HG02642 (cell line): ENCODE measurements around the gene SOX12.

ENCODE experiments used
- ATAC-seq: cut with Tn5 transposase; IDR thresholded peaks from one replicate; pipeline ENCODE4 v1.9.1; 2021; ENCODE audit warnings: mild to moderate bottlenecking; ENCODE audit not compliant: unreplicated experiment, poor library complexity

The SOX12 gene

DNA sequence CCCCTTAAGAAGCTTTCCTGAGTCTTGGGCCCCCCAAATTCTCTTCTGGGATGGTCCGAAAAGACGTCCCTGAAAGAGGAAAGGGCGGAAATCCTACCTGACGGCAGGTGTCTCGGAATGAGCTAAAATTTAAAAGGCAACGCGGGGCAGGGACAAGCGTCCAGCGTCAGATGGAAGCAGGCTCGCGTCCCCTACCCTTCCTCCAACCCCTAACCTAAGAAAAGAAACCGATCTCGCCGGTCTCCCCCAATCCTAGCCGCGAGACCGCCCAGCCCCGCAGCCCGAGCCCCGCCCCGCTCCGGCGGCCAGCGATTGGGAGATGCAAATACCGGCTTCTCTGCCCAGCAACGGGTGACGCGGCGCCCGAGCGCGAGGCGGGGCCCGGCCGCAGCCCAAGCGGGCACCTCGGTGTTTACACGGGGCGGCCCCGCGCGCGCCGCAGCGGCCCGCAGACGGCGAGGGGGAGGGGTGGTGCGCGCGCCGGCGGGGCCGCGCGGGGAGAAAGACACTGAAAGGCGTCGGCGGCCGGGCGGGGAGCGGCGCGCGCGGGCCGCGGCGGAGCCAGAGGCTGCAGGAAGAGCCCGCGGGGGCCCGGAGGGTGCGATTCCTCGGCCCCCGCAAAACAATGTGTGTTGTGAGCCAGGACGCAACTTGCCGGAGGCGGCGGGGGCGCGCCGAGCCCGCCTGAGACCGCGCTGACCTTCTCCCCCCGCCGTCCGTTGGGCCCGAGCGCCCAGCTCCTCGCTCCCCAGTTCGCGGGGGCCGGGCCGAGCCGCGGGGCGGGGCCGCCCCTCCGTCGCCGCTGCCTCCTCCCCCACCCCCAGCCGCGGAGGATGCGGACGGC, at the start of gene SOX12:
TSS of gene SOX12 (plus strand) at position 508 of the 844 bp plus-strand sequence. CDS start 373 bp downstream, outside the sequence.
- ATAC-seq: peak; percentile 80

DNA sequence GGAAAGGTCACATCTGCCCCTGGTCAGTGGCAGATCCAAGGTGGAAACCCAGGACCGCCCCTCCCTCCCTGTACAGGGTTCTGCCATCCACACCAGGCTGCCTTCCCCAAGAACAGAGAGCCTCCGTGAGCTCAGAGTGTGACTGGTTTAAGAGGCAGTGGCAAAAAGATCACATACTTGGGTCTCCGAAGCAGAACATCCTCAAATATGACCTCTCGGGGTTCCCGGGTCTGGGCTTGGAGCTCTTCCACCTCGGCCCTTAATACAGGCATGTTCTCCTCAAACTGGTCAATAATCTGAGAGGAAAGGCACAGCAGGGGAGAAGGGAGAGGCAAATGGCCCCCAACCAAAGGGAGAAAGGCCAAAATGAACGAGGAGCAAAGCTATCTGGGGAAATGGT, 49.6 kb upstream of the SOX12 start:
- no peak for ATAC-seq

DNA sequence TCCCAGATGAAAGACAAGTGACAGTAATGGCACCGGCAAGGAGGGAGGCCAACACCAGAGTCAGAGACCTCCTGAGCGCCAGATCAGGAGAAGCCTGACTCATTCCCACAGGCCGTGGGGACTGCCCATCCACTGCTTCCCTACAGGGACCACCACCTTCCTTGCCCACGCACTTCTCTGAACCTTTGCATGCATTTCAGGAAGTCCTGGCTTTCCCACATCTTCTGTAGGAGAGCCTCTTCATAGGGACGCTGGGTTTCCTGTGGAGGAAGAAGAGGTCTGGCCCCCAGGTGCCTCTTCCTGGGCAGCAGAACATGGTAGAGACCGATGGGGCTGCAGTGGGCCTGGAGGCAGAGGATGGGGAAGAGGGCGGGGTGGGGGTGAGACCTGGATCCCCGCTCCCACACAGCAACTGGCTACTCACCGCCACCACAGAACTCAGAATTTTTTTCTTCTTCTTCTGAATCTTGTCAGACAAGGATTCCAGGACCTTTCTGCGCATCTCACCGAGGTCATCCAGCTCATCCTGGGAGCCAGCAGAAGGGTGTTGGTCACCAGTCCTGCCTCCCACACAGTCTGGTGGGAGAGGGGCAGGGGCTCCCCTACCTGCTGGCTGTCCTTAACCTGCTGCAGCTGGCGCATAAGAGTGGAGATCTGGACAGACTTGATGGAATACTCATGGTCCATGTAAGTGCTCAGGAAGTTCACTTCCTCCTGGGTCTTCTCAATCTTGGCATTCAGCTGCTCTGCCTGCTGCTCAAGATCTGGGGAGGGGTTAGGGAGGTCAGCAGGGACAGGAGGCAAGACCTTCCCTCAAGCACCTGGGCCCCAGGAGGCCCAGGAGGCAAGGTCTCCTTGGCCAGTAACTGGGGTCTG, 48.5 kb upstream of the SOX12 start:
- no peak for ATAC-seq

DNA sequence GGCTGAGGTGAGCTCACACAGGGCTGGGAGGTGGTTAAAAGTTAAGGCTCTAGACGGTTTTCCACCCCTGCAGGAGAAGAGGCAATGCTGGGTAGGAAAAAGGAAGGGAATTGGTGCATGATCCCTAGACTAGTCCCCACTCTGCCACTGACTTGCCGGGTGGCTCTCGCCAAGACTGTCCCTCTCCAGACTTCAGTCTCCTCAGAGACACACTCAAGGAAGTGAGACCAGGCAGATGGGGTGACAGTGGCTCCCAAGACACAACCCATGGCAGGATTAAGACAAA, 47.9 kb upstream of the SOX12 start:
- ATAC-seq: no peak

DNA sequence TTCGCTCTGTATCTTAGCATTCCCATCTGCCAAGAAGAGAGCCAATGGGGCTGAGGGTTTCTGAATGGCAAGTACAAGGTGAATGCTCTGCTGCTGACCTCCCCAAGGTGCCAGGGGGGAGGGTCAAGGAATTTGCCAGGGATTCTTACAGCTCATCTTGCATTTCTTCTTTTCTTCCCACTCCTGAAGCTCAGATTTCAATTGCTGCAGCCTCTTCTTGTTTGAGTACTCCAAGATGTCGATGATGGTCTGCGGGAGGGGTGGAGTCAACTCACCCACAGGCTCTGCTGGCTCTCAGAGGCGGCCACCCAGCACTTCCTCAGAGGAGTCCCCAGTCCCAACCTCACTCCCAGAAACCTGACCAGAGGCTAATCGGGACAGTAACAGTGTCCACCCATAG, 47.2 kb upstream of the SOX12 start:
- no peak for ATAC-seq

DNA sequence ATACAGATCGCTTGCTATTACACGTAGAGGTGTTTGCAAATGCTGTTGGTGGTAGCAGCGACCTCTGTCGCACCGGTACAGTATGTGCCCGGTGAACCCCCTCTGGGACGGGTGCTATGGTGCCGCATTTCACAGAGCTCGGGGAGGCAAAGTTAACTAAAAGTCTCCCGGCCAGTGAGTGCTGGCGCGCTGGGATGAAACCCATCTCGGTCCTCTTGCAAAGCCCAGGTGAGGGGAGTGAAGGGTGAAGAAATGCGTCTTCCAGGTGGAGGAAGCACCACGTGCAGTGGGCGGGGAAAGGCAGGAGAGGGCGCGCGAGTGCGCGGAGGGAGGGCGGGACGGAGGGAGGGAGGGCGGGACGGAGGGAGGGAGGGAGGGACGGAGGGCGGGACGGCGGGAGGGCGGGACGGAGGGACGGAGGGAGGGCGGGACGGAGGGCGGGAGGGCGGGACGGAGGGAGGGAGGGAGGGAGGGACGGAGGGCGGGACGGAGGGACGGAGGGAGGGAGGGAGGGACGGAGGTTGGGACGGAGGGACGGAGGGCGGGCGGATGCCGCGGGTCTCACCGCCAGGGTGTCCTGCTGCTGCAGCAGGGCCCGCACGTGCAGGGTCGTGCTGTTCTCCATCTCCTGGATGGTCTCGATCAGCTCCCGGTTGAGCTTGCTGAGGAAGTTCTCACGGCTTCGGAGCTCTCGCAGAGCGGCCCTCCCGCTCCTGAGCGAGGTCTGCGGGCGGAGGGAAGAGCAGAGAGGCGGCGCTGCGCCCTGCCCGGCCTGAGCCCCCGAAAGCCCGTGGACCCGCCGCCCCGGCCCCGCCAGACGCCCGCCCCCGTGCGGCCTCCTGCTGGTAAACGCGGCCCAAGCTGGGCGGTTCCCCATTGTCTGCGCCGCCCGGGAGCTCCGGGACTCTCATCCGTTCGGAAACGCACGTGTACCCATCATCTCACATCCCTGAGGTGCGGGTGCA, 46.5 kb upstream of the SOX12 start:
- no peak for ATAC-seq

DNA sequence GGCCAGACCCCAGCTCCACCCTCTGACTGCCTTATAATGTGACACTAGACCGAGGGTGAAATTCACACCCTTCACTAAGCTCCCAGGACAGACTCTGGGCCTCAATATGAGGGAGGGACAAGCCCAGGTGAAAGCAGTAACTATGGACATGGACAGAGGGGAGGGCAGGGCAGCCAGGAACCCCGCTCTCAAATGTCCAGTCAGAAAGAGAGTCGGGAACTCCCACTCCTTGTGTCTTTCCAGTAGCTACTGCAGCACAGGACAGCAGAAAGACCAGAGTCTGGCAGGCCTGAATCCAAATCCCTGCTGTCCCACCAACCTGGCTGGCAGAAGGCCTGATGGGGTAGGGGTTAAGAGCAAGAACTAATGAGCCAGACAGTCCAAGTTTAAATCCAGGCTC, 41.2 kb upstream of the SOX12 start:
- ATAC-seq: no peak

DNA sequence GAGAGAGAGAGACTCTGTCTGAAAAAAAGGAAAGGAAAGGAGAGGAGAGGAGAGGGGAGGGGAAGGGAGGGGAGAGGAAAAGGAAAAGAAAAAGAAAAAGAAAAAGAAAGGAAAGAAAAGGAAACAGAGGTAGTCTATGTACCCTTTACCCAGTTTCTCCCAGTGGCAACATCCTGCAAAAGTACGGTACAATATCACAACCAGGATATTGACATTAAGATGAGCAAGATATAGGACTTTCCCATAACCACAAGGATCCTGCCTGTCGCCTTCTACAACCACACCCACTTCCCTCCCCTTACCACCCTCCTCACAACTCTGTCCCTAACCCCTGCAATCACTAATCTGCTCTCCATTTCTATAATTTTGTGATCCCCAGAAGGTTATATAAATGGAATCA, 38.8 kb upstream of the SOX12 start:
- ATAC-seq: no peak

DNA sequence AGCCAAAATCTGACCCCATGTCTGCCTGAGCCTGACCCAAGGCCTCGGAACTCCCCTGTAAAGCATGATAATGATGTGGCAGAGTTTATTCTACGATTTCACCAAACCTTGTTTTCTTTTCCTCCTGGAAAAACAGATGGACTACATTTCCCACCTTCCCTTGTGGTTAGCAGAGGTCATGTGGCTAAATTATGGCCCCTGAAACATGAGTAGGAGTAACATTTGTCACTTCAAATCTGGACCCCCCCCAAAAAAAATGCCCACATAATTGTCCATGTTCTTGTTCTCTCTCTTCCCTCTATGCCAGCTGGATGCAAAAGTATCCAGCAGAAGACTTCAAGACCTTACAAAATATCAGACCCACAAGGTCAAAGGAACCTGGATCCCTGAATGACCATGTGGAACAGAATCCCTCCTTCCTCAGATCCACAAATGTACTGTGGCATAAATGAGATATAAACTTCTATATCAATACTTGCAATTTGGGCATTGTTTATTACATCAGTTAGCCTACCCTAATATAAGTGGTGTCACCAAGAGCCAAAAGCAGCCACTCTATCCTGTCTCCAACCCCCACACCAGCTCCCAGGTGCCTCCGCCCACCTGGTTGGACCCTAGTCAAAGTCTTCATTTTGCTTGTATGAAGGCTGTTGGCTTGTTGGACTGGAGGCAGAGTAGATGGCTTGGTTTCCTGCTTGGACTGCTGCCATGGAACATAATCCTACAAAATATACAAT, 36.2 kb upstream of the SOX12 start:
- ATAC-seq: no peak

DNA sequence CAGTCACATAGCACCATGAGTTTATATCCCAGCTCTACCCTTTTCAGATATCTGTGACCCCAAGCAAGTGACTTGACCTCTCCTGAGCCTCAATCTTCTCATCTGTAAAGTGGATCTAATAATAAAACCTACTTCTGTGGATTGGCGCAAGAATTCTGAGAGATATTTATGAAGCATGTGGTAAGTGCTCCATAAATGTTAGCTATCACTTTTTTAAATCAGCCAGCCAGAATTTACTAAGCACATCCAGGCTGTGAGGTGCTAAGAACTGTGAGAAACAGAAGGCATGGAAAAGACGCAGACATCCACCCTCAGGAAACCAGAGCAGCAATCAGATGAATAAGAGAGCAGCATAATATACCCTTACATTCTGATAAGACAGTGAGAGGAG, 35.7 kb upstream of the SOX12 start:
- ATAC-seq: no peak

DNA sequence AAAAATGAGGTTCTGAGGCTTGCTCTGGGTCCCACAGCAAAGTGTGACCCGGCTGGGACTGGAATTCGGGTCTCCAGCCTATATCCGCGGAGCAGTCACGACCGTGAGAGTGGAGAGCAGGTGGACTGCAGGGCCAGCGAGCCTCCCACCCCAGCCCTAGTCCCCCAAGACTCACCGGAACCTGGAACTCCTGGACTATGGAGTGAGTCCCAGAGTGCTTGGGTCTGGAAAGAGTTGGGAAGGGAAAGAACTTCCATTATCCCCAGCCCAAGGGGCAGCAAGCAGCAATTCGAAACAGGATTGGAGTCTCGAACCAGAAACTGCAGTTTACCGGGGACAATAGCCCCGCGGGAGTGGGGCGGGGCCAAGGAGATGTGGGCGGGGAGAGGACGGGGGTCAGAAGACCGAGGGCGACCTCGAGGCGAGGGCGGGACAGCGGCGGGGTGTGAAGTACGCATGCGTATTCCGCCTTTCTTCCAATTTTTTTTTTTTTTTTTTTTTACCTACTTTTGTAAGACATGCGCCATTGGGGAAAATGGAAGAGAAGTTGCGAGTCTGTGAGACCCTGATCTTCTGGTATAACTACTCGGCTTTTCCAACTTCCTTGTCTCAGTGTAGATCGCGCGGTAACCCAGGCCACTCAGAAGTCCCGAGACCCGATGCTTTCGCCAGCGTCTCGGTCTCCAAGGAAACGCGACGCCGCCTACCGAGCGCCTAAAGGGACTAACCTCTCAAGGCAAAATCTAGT, 35.1 kb upstream of the SOX12 start, which contains the start of gene C20orf96:
TSS of gene C20orf96 (minus strand) at position 667 of the 748 bp plus-strand sequence. CDS start at position 527, 140 bp downstream.
- ATAC-seq: peak; percentile 87

DNA sequence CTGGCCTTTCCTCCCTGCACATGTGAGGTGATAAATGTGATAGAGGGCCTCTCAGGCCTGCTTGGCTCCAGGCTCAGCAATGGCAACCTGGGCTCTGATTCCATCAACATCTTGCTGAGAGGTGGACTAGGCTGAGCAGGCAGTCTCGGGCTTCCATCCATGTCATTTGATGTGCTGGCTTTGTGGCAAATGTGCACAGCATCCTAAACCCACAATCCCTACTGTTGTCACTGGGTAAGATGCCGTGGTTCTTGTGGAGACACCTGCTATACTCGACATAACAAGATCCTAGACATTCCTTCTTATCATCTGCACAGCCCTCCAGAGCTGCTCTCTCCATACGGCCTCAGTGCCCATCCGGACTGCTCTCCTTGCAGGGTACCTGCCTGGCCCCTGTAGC, 30.8 kb upstream of the SOX12 start:
- no peak for ATAC-seq

DNA sequence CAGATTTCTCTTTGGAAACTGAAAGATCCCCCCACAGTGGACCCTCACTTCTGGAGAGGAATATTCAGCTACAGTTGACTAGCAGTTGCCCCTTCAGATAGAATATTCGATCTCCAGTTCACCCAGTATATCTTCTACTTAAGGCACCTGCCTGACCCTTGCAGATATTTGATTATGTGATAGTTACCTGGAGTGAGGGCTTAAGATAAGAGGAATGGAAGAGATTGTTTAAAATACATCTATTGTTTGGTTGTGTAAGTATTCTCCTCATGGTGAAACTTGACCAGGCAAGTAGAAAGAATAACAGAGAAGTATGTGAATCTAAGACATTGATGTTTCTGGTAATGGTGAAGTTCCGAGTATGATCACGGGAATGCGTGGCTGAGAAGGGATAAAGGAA, 29.5 kb upstream of the SOX12 start:
- ATAC-seq: no peak

DNA sequence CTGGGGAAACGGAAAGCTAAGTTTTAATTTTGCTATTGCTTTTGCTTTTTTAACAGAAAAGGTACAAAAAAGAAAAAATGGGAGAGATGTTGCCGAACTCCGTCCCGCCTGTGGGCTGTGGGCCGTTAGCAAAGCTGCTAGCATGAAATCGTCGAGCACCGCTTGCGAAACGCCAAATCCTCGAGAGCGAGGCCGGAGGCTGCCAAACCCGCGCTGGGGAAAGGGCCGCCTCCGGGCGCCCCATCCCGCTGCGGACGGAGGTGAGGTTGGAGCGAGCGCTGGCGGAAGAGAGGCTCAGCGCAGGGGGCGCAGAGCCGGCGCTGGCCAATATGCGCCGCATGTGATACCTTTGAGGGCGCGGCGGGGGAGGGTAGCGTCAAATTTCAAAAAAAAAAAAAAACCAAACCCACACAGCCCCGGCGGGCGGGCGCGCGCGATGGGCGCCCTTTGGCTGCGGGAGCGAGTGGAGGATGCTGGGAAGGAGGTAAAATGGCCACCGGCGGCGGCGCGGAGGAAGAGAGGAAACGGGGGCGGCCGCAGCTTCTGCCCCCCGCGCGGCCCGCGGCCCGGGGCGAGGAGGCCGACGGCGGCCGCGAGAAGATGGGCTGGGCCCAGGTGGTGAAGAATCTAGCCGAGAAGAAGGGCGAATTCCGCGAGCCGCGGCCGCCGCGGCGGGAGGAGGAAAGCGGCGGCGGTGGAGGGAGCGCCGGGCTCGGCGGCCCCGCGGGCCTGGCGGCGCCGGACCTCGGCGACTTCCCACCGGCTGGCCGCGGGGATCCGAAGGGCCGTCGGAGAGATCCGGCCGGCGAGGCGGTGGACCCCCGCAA, 28.0 kb upstream of the SOX12 start, which contains the start of gene ZCCHC3:
TSS of gene ZCCHC3 (plus strand) at position 473 of the 827 bp plus-strand sequence. CDS start at position 490, 17 bp downstream.
- ATAC-seq: peak; percentile 79

DNA sequence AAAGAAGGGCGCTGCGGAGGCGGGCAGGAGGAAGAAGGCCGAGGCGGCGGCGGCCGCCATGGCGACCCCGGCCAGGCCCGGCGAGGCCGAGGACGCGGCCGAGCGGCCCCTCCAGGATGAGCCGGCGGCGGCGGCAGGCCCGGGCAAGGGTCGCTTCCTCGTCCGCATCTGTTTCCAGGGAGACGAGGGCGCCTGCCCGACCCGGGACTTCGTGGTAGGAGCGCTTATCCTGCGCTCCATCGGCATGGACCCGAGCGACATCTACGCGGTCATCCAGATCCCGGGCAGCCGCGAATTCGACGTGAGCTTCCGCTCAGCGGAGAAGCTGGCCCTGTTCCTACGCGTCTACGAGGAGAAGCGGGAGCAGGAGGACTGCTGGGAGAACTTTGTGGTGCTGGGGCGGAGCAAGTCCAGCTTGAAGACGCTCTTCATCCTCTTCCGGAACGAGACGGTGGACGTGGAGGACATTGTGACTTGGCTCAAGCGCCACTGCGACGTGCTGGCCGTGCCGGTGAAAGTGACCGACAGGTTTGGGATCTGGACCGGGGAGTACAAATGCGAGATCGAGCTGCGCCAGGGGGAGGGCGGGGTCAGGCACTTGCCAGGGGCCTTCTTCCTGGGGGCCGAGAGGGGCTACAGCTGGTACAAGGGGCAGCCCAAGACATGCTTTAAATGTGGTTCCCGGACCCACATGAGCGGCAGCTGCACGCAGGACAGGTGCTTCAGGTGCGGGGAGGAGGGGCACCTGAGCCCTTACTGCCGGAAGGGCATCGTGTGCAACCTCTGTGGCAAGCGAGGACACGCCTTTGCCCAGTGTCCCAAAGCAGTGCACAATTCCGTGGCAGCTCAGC, 27.2 kb upstream of the SOX12 start:
- ATAC-seq: peak; percentile 30

DNA sequence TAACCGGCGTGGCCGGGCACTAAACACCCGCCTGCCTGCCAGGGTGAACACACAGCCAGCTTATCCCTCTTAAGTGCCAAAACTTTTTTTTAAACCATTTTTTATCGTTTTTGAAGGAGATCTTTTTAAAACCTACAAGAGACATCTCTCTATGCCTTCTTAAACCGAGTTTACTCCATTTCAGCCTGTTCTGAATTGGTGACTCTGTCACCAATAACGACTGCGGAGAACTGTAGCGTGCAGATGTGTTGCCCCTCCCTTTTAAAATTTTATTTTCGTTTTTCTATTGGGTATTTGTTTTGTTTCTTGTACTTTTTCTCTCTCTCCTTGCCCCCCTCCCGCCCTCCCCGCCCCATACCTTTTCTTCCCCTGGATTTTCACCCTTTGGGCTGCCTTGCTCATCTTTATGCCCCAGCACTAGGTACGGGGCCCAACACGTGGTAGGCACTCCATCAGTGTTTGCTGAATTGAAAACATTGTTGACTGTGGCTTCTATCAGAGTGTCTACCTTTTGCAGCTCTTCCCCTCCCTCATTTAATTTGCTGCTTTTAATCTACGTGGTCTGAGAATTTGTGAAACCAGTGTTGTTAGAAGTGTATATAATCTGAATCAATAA, 26.5 kb upstream of the SOX12 start:
- ATAC-seq: no peak
